Suppressor macrophage (primary cell): ENCODE data around the gene VPS26A.
A peak's percentile ranks its signal among the peaks of the same experiment; 100 is the strongest.

Experiments used
- DNase-seq, 4 experiments: peaks; one replicate each; pipeline ENCODE4 v3.0.0-alpha.2; 2020 to 2022

Gene VPS26A

DNA sequence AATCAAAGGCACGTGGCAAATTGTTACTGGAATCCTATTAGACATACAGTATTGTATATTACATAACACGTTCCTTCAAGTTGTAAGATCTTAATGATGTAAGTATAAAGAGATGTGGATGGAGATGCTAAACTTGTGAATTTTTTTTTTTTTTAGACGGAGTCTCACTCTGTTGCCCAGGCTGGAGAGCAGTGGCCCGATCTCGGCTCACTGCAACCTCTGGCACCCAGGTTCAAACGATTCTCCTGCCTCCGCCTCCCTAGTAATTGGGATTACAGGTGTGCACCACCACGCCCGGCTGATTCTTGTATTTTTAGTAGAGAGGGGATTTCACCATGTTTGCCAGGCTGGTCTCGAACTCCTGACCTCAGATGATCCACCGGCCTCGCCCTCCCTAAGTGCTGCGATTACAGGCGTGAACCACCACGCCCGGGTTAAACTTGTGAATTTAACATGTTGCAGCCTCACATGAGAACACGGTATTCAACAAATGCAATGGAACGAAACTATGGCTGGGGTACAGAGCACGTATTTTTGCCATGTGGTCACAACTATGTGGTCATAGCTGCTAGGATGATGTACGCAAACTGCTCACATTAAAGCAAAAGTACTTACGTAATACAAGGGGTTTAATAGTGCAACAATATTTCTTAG is 55.2 kb downstream of the VPS26A start:
- DNase-seq = peak in 1 of 4 experiments; percentile 78

DNA sequence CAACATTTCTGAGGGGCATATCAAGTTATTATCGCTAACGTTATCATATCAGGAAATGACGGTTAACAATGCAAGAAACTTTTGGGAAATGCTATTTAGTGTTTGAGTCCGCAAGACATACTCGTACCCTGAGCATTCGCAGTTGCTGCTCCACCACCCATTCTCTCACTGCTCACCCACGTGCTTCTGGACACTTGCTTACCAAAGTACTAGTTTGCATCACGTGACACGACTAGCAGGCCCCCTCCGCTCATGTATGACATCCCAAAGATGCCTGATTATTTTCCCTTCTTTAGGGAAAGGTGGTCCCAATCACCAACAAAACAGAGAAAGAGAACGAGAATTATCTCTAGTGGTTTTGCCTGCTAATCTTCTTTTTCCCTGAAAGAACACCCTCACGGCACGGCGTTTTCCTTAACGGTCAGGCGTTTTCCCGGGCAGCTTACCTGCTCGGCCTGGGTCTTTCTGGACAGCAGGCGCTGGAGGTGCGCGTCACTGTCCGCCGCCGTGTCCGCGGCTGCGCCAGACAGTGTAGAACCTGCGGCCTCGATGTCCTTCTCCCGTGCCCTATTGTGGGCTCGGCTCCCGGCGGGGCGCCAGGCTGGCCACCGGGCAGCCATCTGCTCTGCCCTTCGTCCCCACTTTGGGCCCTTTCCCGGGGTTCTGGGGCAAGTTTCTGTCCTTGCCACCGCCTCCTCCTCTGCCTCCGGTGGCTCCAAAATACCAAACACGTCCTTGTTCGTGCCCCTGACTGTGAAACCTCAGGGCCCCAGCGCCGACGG is 56.0 kb downstream of the VPS26A start, which contains the start of gene SUPV3L1:
TSS of gene SUPV3L1 (plus strand) at position 492 of the 782 bp plus-strand sequence. CDS start at position 550, 58 bp downstream.
- peak; percentile 95 to 99 (median 97) for DNase-seq

DNA sequence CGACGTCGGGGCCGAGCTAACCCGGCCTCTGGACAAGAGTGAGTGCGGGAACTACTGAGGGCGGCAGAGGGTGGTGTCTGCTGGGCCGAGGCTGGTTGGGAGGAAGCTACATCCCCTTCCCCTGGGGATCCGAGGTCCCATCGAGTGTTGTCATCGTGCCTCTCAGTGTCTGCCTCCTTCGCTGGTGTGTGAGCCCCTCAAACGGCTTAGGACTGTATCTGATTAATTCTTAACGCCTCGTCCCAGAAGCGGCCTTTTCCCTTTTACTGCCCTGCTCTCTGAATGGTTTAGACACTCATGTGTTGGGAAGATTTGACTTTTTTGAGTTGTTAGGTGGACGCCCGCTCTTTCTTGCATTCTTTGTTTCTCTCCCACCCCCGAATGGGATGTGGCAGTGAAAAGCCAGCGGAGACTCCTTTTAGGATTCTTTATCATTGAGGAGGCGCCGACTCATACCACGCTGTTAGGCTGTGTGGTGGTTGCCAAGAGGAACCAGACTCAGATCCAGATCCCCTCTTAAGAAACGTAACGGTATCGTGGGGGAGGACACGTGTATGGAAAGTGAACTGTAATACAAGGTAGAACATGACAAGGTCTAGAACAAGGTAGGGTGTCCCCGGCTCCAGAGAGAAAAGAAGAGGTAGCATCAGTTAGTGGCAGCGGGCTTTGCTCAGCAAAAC is 56.7 kb downstream of the VPS26A start:
- DNase-seq = peak; percentile 41 to 55 (median 42)

- no peak for DNase-seq
Measured at GRCh38 chr10:69181433-69181832, 57.5 kb downstream of the VPS26A start.

GRCh38 chr10:69182005-69182404 is 58.0 kb downstream of the VPS26A start:
- no peak for DNase-seq

GRCh38 chr10:69186524-69186923 is 62.5 kb downstream of the VPS26A start:
- DNase-seq = no peak

GRCh38 chr10:69201045-69201444 is 77.1 kb downstream of the VPS26A start:
- DNase-seq = no peak

GRCh38 chr10:69202332-69202731 is 78.4 kb downstream of the VPS26A start:
- peak in 1 of 4 experiments; percentile 46 for DNase-seq

GRCh38 chr10:69208761-69209160 is 84.8 kb downstream of the VPS26A start:
- peak; percentile 47 to 78 (median 70) for DNase-seq

DNA sequence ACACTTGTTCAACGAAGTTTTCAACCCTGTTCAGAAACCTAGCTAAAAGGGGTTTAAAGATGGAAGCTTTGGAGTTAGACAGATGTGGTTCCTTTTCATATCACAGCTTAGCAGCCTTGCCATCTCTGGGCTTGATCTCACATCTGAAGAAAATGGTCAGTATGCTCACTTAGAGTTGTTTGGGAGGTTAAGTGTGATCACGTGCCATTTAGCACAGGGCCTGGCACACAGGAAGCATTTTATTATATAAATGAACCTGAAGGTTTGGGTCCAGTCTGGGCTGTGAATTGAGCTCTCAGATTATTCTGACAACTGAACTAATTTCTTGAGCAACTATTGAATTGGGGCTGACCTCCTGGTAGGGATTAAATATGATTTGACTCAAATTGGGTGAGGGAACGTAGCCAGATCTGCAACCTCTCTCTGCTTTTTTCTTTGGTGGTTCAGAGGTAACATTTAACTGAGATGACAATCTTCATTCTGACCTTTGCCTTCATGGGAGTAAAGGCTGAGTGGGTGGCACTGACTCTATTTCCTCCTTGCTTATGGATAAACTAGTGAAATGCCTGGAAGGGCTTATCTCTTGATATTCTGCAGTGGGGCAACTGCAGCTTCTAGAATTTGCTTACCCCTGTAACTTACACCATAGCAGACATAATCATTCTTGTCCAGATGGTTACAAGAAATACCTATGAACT is 86.0 kb downstream of the VPS26A start:
- peak in 3 of 4 experiments; percentile 46 to 60 (median 54) for DNase-seq

DNA sequence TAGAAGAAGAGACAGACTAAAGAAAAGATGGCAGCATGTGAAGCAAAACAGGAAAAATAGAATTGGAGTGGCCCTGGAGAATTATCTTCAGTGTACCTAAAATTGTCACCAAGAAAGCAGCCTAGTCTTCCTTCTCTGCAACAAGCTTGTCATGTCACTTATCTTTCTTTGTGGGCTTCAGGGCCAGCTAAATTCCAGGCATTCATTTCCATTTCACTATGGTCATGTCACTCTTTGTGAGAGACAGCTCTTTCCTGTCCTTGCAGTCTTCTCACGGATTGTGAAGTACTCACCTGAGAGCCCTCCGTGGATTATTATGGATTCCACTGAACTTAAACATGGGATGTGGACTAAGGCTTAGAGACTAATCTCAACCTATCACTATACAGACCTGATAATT is 87.1 kb downstream of the VPS26A start:
- no peak for DNase-seq

DNA sequence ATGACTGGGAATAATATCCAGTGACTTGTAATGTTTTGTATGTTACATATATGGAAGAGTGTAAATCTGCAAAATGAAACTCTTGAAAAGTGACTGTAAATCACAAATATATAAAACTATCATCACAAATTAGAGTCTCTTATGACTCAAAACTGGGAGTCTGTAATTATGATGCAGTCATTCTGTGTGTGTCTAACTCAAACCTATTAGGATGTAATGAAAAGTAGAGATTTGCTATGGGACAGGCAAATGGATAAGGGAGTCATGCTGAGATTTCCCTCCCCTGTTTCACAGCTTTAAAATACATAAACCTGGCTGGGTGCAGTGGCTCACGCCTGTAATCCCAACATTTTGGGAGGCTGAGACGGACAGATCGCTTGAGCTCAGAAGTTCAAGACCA is 87.5 kb downstream of the VPS26A start:
- no peak for DNase-seq

- peak; percentile 55 to 84 (median 68) for DNase-seq
Measured at GRCh38 chr10:69213591-69214311, 89.8 kb downstream of the VPS26A start.

GRCh38 chr10:69214666-69215131 is 90.7 kb downstream of the VPS26A start:
- peak; percentile 46 to 91 (median 80) for DNase-seq

DNA sequence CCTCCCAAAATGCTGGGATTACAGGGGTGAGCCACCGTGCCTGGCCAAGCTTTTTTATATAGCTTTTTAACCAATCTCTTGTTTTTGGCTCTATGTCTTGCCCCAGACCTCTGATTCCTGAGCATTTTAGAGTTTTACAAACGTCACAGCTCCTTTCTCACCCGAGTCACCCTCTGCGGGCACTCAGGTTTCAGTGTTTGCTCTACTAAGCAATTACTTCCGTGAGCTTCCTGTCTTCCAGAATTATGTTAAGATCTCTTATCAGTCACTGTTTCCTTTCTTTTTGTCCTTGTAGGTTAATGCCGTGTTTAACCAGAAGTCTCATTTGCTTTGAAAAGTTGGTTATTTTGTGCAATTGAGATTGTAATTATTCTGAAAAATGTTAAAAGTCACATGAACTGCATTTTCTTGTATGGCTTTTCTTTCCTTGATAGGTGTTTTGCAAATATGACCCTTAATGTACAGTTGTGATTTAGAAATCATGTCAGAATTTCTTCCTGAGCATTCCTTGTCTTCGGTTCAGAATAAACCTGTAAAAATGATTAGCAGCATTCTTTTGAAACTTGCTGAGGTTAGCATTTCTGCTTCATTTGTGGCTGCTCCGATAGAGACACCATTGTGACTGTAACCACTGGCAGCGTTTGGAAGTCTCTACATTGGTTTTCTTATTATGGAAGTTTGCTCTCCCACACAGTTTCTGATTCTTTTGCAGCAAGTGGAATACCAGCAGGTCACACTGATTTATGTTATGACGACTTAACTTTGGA is 91.6 kb downstream of the VPS26A start:
- DNase-seq = peak in 2 of 4 experiments; percentile 37 to 38

DNA sequence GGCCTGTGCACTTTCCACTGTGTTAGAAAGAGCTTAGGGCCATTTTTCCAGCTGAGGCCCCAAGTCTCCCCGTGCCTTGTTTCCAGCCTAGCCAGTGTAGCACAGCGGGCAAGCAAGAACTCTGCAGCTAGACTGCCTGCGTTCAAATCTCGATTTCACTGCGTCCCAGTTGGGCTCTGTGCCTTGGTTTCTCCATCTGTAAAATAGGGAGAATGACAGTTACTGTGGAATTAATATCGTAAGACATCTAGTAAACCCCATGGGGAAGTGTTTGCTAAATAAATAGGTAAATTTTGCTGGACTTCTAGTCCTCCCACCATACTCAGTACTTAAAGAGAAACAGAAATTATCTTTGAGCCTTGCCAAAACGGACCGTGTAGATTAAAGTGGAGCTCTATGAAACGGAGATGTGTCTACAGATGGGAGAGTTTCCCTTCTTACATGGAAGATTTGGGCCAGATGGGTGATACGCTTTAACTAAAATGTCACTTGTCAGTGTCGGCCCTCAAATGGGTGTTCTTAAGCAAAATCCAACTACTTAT is 92.7 kb downstream of the VPS26A start:
- DNase-seq = no peak

GRCh38 chr10:69217119-69217754 is 93.3 kb downstream of the VPS26A start:
- DNase-seq = peak; percentile 46 to 86 (median 62)

DNA sequence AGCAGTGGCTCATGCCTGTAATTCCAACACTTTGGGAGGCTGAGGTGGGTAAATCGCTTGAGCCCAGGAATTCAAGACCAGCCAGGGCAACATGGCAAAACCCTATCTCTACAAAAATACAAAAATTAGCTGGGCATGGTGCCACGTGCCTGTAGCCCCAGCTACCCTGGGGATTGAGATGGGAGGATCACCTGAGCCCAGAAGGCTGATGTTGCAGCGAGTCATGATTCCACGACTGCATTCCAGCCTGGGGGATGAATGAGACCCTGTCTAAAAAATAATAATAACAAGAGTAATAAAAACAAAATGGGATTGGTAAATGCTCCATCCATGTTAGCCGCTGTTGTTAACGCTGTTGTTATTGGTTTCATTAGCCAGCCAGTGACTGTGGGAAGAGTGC is 94.9 kb downstream of the VPS26A start:
- DNase-seq = no peak

- DNase-seq = no peak
Measured at GRCh38 chr10:69220041-69220451, 96.1 kb downstream of the VPS26A start, which contains the start of gene HKDC1. Gene HKDC1, plus strand, starts transcription at chr10:69220332. Its CDS starts 104 bp downstream, at chr10:69220436.

DNA sequence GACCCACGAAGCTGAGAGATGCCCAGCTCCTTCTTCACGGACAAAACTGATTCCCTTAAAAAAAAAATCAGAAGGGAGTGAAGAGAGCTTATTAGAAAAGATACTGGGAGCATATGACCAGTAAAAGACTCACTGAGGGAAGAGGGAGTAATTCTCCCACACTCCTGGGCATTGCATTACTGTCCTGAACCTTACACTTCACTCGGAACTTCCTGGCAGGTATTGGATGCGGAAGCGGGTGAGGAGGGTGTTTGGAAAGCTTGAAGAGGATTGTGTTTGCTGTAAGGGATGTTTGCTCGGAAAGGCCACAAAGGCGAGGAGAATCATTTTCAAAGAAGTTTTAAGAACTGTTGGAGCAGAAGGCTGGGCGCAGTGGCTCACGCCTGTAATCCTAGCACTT is 96.5 kb downstream of the VPS26A start:
- no peak for DNase-seq
